Stimulated activated CD8-positive, alpha-beta memory T cell treated with anti-CD3 and anti-CD28 coated beads, Interleukin-7, amount 100 ng/mL, for 48 hours (primary cell): ENCODE measurements around the gene TAF11.
A peak's percentile ranks its signal among the peaks of the same experiment; 100 is the strongest.
"Not testable (repeated sequence)": the region's sequence is repeated elsewhere in the genome, so short reads cannot be mapped to it uniquely, and the experiment has no call there.

Experiments used
- DNase-seq, 2 donors: peaks; one replicate each; pipeline ENCODE4 v3.0.0-alpha.2; 2020; ENCODE audit warnings: low read depth in 1 of 2; ENCODE audit errors: extremely low read depth in 1 of 2

TAF11 gene

GRCh38 chr6:34906826-34907225 is 19.0 kb upstream of the TAF11 start:
- DNase-seq: no peak

- DNase-seq: no peak
Measured at GRCh38 chr6:34904990-34905613, 17.3 kb upstream of the TAF11 start.

- DNase-seq: no peak
Measured at GRCh38 chr6:34901930-34902329, 14.1 kb upstream of the TAF11 start.

- DNase-seq: no peak
Measured at GRCh38 chr6:34900321-34901031, 12.6 kb upstream of the TAF11 start.

- DNase-seq: not testable (repeated sequence)
Measured at GRCh38 chr6:34899748-34900147, 11.9 kb upstream of the TAF11 start.

GRCh38 chr6:34897716-34898115 is 9.9 kb upstream of the TAF11 start:
- no peak for DNase-seq

GRCh38 chr6:34897130-34897529 is 9.3 kb upstream of the TAF11 start:
- no peak for DNase-seq

- DNase-seq: no peak
Measured at GRCh38 chr6:34894693-34895092, 6.9 kb upstream of the TAF11 start.

GRCh38 chr6:34891296-34891695 is 3.5 kb upstream of the TAF11 start:
- no peak for DNase-seq

GRCh38 chr6:34890533-34890925 is 2.7 kb upstream of the TAF11 start:
- DNase-seq: no peak

GRCh38 chr6:34888874-34889555 is 1.2 kb upstream of the TAF11 start, which contains the start of gene ANKS1A:
Gene ANKS1A, plus strand, starts transcription at chr6:34889255. Its CDS starts 148 bp downstream, at chr6:34889403.
- DNase-seq: peak; percentile 72 to 79

- DNase-seq: no peak
Measured at GRCh38 chr6:34888514-34888856, 643 bp upstream of the TAF11 start.

- not testable (repeated sequence) for DNase-seq
Measured at GRCh38 chr6:34885837-34886236, 2.0 kb downstream of the TAF11 start.

GRCh38 chr6:34884996-34885395 is 2.8 kb downstream of the TAF11 start:
- no peak for DNase-seq

- not testable (repeated sequence) for DNase-seq
Measured at GRCh38 chr6:34884073-34884472, 3.8 kb downstream of the TAF11 start.

- no peak for DNase-seq
Measured at GRCh38 chr6:34877869-34878485, 9.9 kb downstream of the TAF11 start.

GRCh38 chr6:34877259-34877658 is 10.6 kb downstream of the TAF11 start:
- DNase-seq: no peak

GRCh38 chr6:34876472-34876871 is 11.4 kb downstream of the TAF11 start:
- DNase-seq: no peak

- DNase-seq: no peak
Measured at GRCh38 chr6:34875292-34876213, 12.3 kb downstream of the TAF11 start.

- no peak for DNase-seq
Measured at GRCh38 chr6:34872332-34872731, 15.5 kb downstream of the TAF11 start.

- DNase-seq: no peak
Measured at GRCh38 chr6:34871853-34872252, 16.0 kb downstream of the TAF11 start.
